ENCODE data around the gene CFAP43.

- TF ChIP-seq CTCF (conservative IDR thresholded peaks at IDR 0.05 in 1 of 2, IDR thresholded peaks at IDR 0.05 in 1 of 2; ENCODE audit: low read depth in 1 of 2, low read length in 2 of 2) (no peak), EZH2 (IDR thresholded peaks at IDR 0.05; ENCODE audit: low read length, missing control alignments) (no peak)
Measured at GRCh38 chr10:104120903-104121484, 111.2 kb downstream of the CFAP43 start.

Data from fibroblast of lung (primary cell).